Tibial nerve (tissue), 4 donors: ENCODE results near the gene PTPRM. TPM values are rescaled to one million over a fixed set of nuclear protein-coding genes. Genes with fewer than 3 reads are reported as not detected.

Source experiments
- DNase-seq, 2 donors: peaks; one replicate each; pipeline ENCODE4 v3.0.0-alpha.2; 2019; ENCODE audit warnings: low spot score in 2 of 2
- H3K27ac ChIP-seq, 4 donors: fragments of 200-600 bp; sonication (generic) in 3 of 4; one replicate each; pipeline ENCODE4 v1.5.1; 2017 to 2019; ENCODE audit warnings: mild to moderate bottlenecking in 1 of 4
- H3K27me3 ChIP-seq, 2 donors: fragments of 200-600 bp; sonication (generic) in 1 of 2; one replicate each; pipeline versions ENCODE4 v1.5.1 to v1.6.0; 2017 to 2019
- H3K36me3 ChIP-seq, 3 donors: fragments of 200-600 bp; sonication (generic); one replicate each; pipeline ENCODE4 v1.5.1; 2018 to 2019
- H3K4me1 ChIP-seq, 4 donors: fragments of 200-600 bp; sonication (generic) in 3 of 4; one replicate each; pipeline ENCODE4 v1.5.1; 2017 to 2019
- H3K4me3 ChIP-seq, 4 donors: fragments of 200-600 bp; sonication (generic) in 3 of 4; one replicate each; pipeline ENCODE4 v1.5.1; 2017 to 2019; ENCODE audit warnings: mild to moderate bottlenecking in 1 of 4, moderate library complexity in 1 of 4
- H3K9me3 ChIP-seq, 4 donors: fragments of 200-600 bp; sonication (generic) in 3 of 4; one replicate each; pipeline ENCODE4 v1.5.1; 2017 to 2019
- EP300 ChIP-seq, 2 donors: sonication (generic); formaldehyde crosslinking; IDR thresholded peaks; one replicate each; pipeline ENCODE4 v1.6.1; 2017; ENCODE audit warnings: antibody characterized with exemption in 2 of 2, mild to moderate bottlenecking in 1 of 2
- POLR2A ChIP-seq, 2 donors: fragments of 450-650 bp; IDR thresholded peaks; one replicate each; pipeline ENCODE4 v1.6.1; 2017; ENCODE audit warnings: antibody characterized with exemption in 2 of 2, mild to moderate bottlenecking in 2 of 2, moderate library complexity in 2 of 2
- WGBS, 2 donors: methylation state at CpG; one replicate each; pipeline ENCODE4 v1.1.5; 2018; 5-methylcytosine and 5-hydroxymethylcytosine counted together
- total RNA-seq, 4 donors: library from RNA; depleted of rRNA; stranded (reverse); fragments of >200 nt; gene quantifications; one replicate each; pipeline ENCODE4 v1.1.0, GENCODE V29; 2016
- TF ChIP-seq, protein P1 (sequence below), 5 experiments: fragments of 200-600 bp in 3 of 5; fragments of 450-650 bp in 2 of 5; sonication (generic) in 3 of 5; IDR thresholded peaks; one replicate each; pipeline ENCODE4 v1.5.1; 2016 to 2019; ENCODE audit warnings: antibody characterized with exemption in 5 of 5, mild to moderate bottlenecking in 3 of 5, moderate library complexity in 2 of 5

PTPRM gene
- total RNA-seq, 4 donors from 2014 or later: 62.2 to 92.4 (median 80.7) TPM

DNA sequence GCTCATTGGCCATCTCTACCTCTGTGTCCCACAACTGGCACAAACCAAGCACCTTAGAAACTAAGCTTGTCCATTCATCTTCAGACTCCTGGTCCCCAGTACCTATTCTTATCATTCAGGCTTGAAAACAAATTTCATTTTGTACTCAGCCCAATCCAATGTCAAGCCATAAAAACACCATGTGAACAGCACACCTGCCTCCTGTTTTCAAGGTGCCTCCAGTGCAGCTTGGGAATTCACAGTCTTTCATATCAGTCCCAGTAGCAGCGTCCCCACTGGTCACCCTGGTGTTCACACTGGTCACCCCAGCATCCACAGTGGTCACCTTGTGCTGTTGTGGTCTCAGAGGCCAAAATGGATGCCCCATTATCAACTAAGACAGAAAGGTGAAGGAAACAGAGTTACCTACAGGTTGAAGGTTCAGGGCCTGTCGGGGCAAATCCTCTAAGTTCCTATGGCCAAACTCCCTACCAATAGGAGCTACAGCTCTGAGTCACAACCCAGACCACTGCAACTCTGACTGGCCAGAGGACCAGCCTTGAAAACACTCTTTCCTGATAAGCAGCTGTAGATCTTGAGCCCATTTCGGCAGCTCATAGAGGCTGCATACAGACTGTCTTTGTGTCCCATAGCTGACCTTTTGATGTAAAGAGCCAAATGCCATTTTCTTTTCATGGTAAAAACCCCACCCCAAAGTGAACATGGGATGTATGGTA is 782.6 kb downstream of the PTPRM start:
- no peaks in the 10 kb centered on the region for H3K27me3 ChIP-seq
- peaks cover 0 to 29% (median 0%) of the 10 kb centered on the region in 3 donors for H3K36me3 ChIP-seq
- H3K9me3 ChIP-seq: no peaks in the 10 kb centered on the region
- no peak overlapping the region for H3K27ac ChIP-seq
- TF ChIP-seq POLR2A (IDR thresholded peaks at IDR 0.05) (no peak), EP300 (IDR thresholded peaks at IDR 0.05) (no peak)
- TF ChIP-seq, protein P1, sequence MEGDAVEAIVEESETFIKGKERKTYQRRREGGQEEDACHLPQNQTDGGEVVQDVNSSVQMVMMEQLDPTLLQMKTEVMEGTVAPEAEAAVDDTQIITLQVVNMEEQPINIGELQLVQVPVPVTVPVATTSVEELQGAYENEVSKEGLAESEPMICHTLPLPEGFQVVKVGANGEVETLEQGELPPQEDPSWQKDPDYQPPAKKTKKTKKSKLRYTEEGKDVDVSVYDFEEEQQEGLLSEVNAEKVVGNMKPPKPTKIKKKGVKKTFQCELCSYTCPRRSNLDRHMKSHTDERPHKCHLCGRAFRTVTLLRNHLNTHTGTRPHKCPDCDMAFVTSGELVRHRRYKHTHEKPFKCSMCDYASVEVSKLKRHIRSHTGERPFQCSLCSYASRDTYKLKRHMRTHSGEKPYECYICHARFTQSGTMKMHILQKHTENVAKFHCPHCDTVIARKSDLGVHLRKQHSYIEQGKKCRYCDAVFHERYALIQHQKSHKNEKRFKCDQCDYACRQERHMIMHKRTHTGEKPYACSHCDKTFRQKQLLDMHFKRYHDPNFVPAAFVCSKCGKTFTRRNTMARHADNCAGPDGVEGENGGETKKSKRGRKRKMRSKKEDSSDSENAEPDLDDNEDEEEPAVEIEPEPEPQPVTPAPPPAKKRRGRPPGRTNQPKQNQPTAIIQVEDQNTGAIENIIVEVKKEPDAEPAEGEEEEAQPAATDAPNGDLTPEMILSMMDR (IDR thresholded peaks at IDR 0.05): no peak
- H3K4me3 ChIP-seq: no peak overlapping the region
- H3K4me1 ChIP-seq: no peaks in the 10 kb centered on the region
- 97% methylated on average over 3 of the region's 3 CpGs for WGBS, 2 donors
- no peak for DNase-seq

DNA sequence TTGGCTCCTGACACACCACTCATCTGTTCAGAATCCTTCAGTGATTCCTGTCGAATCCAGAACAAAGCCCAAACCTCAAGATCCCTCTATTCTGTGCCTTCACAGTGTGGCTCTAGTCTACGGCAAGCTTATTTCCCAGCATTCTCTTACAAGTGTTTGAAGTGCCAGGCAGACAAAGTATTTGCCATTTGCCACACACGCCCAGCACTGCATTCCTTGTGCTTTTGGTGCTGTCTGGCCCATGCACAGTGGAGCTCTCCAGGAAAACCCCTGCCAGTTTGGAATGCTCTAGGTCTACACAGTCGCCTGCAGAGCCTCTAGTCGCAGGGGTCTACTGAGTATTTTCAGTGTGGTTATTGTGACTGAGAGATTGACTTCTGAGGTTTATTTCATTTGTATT is 783.5 kb downstream of the PTPRM start:
- 75 to 86% methylated on average over 5 of the region's 5 CpGs for WGBS, 2 donors
- no peak overlapping the region for H3K4me3 ChIP-seq
- no peak for DNase-seq
- H3K27ac ChIP-seq: no peak overlapping the region
- TF ChIP-seq, protein P1 (IDR thresholded peaks at IDR 0.05): no peak
- no peak for TF ChIP-seq POLR2A (IDR thresholded peaks at IDR 0.05)
- no peak for TF ChIP-seq EP300 (IDR thresholded peaks at IDR 0.05)
- no peaks in the 10 kb centered on the region for H3K9me3 ChIP-seq
- peaks cover 0 to 29% (median 0%) of the 10 kb centered on the region in 3 donors for H3K36me3 ChIP-seq
- no peaks in the 10 kb centered on the region for H3K27me3 ChIP-seq
- H3K4me1 ChIP-seq: no peaks in the 10 kb centered on the region

DNA sequence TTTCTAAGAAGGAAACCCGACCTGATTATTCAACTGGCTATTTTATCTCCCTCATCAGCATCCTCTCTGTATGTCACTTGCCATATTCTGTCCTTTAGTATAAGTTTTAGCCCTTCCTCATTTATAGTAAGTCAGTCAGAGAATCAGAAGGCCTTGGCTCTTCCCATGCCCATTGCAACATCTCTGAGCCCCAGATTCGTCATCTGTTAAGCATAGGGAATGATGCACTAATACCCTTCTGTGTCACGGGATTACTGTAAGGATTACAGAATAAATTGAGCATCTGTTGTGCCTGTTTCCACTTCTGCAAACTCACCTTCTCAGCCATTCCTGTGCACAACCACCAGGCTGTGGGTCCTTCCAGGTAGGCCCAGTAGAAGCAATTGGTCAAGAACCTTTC is 784.0 kb downstream of the PTPRM start:
- Histone ChIP-seq H3K36me3 (peaks cover 0 to 25% (median 0%) of the 10 kb centered on the region in 3 donors), H3K4me3 (no peak overlapping the region), H3K9me3 (no peaks in the 10 kb centered on the region), H3K27me3 (no peaks in the 10 kb centered on the region), H3K27ac (no peak overlapping the region), H3K4me1 (no peaks in the 10 kb centered on the region)
- WGBS, 2 donors: 93 to 94% methylated on average over 3 of the region's 3 CpGs
- TF ChIP-seq, protein P1 (IDR thresholded peaks at IDR 0.05): no peak
- TF ChIP-seq EP300 (IDR thresholded peaks at IDR 0.05) (no peak), POLR2A (IDR thresholded peaks at IDR 0.05) (no peak)
- DNase-seq: no peak

DNA sequence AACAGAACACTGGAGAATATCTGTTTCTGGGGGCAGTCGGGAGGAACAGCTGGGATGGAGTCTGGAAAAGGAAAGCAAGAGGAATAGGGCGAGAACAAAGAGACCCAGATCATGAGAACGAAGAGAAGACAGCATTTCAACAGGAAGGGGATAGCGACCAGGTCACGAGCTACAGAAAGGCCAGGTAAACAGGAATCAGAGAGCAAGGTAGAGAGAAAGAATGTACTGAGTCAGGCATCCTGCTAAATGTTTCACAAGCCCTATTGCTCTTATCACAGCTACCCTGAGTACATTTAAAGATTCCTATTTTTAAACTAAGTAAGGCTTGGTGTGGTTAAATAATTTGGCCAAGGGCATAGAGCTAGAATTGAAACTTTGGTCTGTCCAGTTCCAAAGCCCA is 787.2 kb downstream of the PTPRM start:
- Histone ChIP-seq H3K4me3 (no peak overlapping the region), H3K36me3 (peaks cover 0 to 11% (median 0%) of the 10 kb centered on the region in 3 donors), H3K27ac (no peak overlapping the region), H3K9me3 (no peaks in the 10 kb centered on the region), H3K27me3 (no peaks in the 10 kb centered on the region), H3K4me1 (no peaks in the 10 kb centered on the region)
- 79 to 86% methylated on average over 5 of the region's 5 CpGs for WGBS, 2 donors
- TF ChIP-seq, protein P1 (IDR thresholded peaks at IDR 0.05): no peak
- no peak for TF ChIP-seq POLR2A (IDR thresholded peaks at IDR 0.05)
- TF ChIP-seq EP300 (IDR thresholded peaks at IDR 0.05): no peak
- DNase-seq: no peak

DNA sequence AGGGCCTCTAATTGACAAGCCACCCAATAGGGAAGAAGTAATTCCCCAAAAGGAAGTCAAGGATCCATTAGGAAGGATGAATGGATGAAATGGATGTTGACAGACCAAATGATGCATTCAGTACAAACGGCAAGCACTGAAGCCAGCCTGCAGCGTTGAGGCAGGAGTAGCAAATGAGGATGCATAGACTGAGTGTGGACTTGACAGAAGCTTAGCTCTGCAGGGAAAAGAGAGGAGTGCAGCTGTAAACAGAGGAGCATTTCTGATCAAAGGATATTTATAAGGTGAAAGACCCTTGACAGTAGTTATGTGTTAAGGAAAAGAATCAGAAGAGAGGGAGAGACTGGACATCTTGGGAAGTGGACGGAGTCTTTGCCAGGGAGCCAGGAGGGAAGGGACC is 788.9 kb downstream of the PTPRM start:
- Histone ChIP-seq H3K4me1 (no peaks in the 10 kb centered on the region), H3K27me3 (no peaks in the 10 kb centered on the region), H3K9me3 (no peaks in the 10 kb centered on the region), H3K4me3 (no peak overlapping the region), H3K27ac (no peak overlapping the region), H3K36me3 (peaks cover 0 to 7% (median 0%) of the 10 kb centered on the region in 3 donors)
- 90 to 93% methylated on average over 3 of the region's 3 CpGs for WGBS, 2 donors
- no peak for DNase-seq
- TF ChIP-seq POLR2A (IDR thresholded peaks at IDR 0.05) (no peak), EP300 (IDR thresholded peaks at IDR 0.05) (no peak)
- TF ChIP-seq, protein P1 (IDR thresholded peaks at IDR 0.05): no peak
